GM18519 (cell line): ENCODE results near the gene ZNF778.
A peak's percentile ranks its signal among the peaks of the same experiment; 100 is the strongest.
"Not testable (repeated sequence)": the region's sequence is repeated elsewhere in the genome, so short reads cannot be mapped to it uniquely, and the experiment has no call there.

Experiments used
- ATAC-seq: cut with Tn5 transposase; IDR thresholded peaks from one replicate; pipeline ENCODE4 v1.9.1; 2021; ENCODE audit warnings: mild to moderate bottlenecking, moderate library complexity; ENCODE audit not compliant: unreplicated experiment, low FRiP score

The ZNF778 gene

DNA sequence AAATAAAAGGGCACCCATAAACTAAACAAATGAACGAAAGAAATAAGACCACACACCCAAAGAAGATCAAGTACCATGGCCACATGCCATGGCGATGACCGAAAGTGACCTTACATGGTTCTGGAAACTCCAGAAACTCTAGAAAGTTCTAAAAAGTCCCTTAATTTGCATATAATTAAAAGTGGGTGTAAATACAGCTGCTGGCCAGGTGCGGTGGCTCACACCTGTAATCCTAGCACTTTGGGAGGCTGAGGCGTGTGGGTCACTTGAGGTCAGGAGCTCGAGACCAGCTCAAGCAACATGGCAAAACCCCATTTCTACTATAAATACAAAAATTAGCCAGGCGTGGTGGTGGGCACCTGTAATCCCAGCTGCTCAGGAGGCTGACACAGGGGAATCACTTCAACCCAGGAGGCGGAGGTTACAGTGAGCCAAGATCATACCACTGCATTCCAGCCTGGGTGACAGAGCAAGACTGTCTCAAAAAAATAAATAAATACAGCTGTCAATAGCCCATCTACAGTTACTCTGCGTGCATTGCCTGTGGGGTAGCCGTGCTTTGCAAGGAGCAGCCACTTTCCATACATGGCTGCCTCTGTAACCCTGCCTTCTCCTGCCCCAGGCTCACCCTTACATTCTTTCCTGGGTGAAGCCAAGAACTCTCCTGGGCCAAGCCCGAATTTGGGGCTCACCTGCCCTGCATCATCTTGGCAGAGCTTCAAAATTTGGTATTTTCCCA, 7.2 kb upstream of the ZNF778 start:
- ATAC-seq, result no peak

GRCh38 chr16:89210904-89211515, 6.5 kb upstream of the ZNF778 start:
- ATAC-seq, result no peak

GRCh38 chr16:89216315-89217137, 977 bp upstream of the ZNF778 start:
- ATAC-seq, result no peak

- no peak for ATAC-seq
Measured at GRCh38 chr16:89217138-89217387, 440 bp upstream of the ZNF778 start.

- ATAC-seq, result no peak
Measured at GRCh38 chr16:89219365-89219764, 1.9 kb downstream of the ZNF778 start.

DNA sequence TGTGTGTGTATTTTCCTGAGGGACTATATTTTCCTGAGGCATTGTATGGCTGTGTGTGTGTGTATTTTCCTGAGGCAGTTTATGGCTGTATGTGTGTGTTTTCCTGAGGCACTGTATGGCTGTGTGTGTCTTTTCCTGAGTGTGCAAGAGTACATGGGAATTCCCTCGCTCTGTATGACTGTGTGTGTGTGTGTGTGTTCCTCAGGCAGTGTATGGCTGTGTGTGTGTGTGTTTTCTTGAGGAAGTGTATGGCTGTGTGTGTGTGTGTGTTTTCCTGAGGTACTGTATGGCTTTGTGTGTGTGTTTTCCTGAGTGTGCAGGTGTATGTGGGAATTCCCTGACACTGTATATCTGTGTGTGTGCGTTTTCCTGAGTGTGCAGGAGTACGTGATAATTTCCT, 4.1 kb downstream of the ZNF778 start:
- ATAC-seq, result no peak

- no peak for ATAC-seq
Measured at GRCh38 chr16:89222931-89223330, 5.4 kb downstream of the ZNF778 start.

GRCh38 chr16:89224665-89225064, 7.2 kb downstream of the ZNF778 start:
- no peak for ATAC-seq

GRCh38 chr16:89230255-89230654, 12.8 kb downstream of the ZNF778 start:
- no peak for ATAC-seq

GRCh38 chr16:89232107-89232506, 14.6 kb downstream of the ZNF778 start:
- ATAC-seq, result no peak

GRCh38 chr16:89233678-89234490, 16.4 kb downstream of the ZNF778 start:
- ATAC-seq, result no peak

- ATAC-seq, result no peak
Measured at GRCh38 chr16:89237733-89238132, 20.2 kb downstream of the ZNF778 start.

DNA sequence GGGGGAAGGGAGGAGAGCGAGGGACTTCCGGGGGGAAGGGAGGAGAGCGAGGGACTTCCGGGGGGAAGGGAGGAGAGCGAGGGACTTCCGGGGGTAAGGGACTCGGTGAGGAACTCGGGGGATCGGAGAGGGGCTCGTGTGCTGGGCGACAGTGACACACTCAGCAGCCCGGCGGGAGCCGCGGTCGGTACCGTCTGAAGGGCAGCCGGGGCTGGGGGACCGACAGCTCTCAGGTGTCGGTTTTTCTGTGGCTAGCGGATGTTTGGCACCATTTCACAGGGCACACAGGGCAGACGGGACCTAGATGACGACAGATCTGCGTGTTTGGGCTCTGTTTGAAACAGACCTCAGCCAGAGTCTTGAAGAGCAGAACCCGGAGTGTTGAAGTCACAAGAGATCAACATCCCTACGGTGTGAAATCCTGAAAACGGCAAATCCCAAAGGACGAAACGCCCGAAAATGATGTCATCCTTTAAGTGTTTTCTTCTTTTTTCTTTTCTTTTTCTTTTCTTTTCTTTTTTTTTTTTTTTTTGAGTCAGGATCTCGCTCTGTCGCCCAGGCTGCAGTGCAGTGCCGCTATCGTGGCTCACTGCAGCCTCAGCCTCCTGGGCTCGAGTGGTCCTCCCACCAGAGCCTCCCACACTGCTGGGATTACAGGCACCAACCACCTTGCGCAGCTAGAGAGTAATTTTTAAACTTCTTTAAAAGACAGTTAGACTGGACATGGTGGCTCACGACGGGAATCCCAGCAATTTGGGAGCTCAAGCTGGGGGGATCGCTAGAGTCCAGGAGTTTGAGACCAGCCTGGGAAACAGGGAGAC, 23.9 kb downstream of the ZNF778 start:
- ATAC-seq, result peak; percentile 58

GRCh38 chr16:89242795-89243200, 25.3 kb downstream of the ZNF778 start:
- no peak for ATAC-seq

GRCh38 chr16:89243664-89244063, 26.2 kb downstream of the ZNF778 start:
- ATAC-seq, result no peak

- not testable (repeated sequence) for ATAC-seq
Measured at GRCh38 chr16:89244264-89244663, 26.8 kb downstream of the ZNF778 start.

GRCh38 chr16:89244754-89245153, 27.3 kb downstream of the ZNF778 start:
- ATAC-seq, result no peak

DNA sequence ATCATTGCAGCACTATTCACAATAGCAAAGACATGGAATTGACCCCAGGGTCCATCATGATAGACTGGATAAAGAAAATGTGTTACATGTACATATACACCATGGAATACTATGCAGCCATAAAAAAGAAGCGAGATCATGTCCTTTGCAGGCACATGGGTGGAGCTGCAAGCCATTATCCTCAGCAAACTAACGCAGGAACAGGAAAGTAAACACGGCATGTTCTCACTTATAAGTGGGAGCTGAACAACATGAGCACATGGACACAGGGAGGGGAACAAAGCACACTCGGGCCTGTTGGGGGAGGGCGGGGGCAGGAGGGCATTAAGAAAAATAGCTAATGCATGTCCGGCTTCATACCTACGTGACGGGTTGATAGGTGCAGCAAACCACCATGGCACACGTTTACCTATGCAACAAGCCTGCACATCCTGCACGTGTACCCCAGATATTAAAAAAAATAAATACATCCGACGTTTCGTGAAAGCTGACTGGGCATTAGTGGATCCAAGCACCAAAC, 28.9 kb downstream of the ZNF778 start:
- no peak for ATAC-seq

- no peak for ATAC-seq
Measured at GRCh38 chr16:89246903-89247733, 29.6 kb downstream of the ZNF778 start.
